ENCODE data around the gene ST3GAL2.

DNA sequence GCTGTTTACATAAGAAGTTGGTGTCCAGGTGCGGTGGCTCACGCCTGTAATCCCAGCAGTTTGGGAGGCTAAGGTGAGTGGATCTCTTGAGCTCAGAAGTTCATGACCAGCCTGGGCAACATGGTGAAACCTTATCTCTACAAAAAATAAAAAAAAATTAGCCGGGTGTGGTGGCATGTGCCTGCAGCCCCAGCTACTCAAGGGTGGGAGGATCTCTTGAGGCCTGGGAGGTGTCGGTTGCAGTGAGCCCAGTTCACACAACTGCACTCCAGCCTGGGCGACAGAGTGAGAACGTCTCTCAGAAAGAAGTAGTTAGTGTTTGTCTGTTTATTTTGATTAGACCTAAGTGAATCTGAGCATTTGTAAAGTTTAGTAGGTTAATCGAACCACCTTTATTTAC lies 79.3 kb downstream of the ST3GAL2 start:
- TF ChIP-seq POLR2AphosphoS2 (conservative IDR thresholded peaks at IDR 0.05; ENCODE audit: low read length): no peak
- TF ChIP-seq POLR2A (IDR thresholded peaks at IDR 0.05; ENCODE audit: low read length): no peak
- TF ChIP-seq CTCF (IDR thresholded peaks at IDR 0.05): no peak
- TF ChIP-seq, protein P1, sequence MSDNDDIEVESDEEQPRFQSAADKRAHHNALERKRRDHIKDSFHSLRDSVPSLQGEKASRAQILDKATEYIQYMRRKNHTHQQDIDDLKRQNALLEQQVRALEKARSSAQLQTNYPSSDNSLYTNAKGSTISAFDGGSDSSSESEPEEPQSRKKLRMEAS (IDR thresholded peaks at IDR 0.05): no peak
- no peak for TF ChIP-seq CEBPB (IDR thresholded peaks at IDR 0.05)
- TF ChIP-seq, protein P2, sequence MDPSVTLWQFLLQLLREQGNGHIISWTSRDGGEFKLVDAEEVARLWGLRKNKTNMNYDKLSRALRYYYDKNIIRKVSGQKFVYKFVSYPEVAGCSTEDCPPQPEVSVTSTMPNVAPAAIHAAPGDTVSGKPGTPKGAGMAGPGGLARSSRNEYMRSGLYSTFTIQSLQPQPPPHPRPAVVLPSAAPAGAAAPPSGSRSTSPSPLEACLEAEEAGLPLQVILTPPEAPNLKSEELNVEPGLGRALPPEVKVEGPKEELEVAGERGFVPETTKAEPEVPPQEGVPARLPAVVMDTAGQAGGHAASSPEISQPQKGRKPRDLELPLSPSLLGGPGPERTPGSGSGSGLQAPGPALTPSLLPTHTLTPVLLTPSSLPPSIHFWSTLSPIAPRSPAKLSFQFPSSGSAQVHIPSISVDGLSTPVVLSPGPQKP (IDR thresholded peaks at IDR 0.05; ENCODE audit: low read depth, low read length): no peak
- TF ChIP-seq, protein P3, sequence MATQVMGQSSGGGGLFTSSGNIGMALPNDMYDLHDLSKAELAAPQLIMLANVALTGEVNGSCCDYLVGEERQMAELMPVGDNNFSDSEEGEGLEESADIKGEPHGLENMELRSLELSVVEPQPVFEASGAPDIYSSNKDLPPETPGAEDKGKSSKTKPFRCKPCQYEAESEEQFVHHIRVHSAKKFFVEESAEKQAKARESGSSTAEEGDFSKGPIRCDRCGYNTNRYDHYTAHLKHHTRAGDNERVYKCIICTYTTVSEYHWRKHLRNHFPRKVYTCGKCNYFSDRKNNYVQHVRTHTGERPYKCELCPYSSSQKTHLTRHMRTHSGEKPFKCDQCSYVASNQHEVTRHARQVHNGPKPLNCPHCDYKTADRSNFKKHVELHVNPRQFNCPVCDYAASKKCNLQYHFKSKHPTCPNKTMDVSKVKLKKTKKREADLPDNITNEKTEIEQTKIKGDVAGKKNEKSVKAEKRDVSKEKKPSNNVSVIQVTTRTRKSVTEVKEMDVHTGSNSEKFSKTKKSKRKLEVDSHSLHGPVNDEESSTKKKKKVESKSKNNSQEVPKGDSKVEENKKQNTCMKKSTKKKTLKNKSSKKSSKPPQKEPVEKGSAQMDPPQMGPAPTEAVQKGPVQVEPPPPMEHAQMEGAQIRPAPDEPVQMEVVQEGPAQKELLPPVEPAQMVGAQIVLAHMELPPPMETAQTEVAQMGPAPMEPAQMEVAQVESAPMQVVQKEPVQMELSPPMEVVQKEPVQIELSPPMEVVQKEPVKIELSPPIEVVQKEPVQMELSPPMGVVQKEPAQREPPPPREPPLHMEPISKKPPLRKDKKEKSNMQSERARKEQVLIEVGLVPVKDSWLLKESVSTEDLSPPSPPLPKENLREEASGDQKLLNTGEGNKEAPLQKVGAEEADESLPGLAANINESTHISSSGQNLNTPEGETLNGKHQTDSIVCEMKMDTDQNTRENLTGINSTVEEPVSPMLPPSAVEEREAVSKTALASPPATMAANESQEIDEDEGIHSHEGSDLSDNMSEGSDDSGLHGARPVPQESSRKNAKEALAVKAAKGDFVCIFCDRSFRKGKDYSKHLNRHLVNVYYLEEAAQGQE (IDR thresholded peaks at IDR 0.05): no peak
- no peak for TF ChIP-seq FOSL2 (IDR thresholded peaks at IDR 0.05)
- no peak for TF ChIP-seq FOSL2 (CRISPR knock-in tag; IDR thresholded peaks at IDR 0.05)
